SK-N-SH treated with all-trans-retinoic acid at 6 μM for 48 hours (cell line): ENCODE measurements around the gene DCTN5.

ENCODE experiments used
- CSDC2 ChIP-seq: fragments of 250-450 bp; sonication (Bioruptor Pico); IDR thresholded peaks from 2 replicates; pipeline ENCODE4 v1.5.0; 2020; ENCODE audit warnings: mild to moderate bottlenecking, moderate library complexity
- ESRRG ChIP-seq: fragments of 250-450 bp; sonication (Bioruptor Pico); IDR thresholded peaks from 2 replicates; pipeline ENCODE4 v1.6.1; 2021; ENCODE audit warnings: mild to moderate bottlenecking
- ISL1 ChIP-seq: fragments of 250-450 bp; sonication (Bioruptor Pico); IDR thresholded peaks from 2 replicates; pipeline ENCODE4 v2.1.2; 2022; ENCODE audit warnings: mild to moderate bottlenecking, moderate library complexity
- OSR1 ChIP-seq: fragments of 250-450 bp; sonication (Bioruptor Pico); IDR thresholded peaks from 2 replicates; pipeline ENCODE4 v1.8.0; 2022; ENCODE audit warnings: moderate library complexity, mild to moderate bottlenecking, inconsistent platforms
- SNAI2 ChIP-seq: fragments of 250-450 bp; sonication (Bioruptor Pico); IDR thresholded peaks from 2 replicates; pipeline ENCODE4 v1.5.0; 2020; ENCODE audit warnings: mild to moderate bottlenecking, moderate library complexity
- ZC3H10 ChIP-seq: fragments of 250-450 bp; sonication (Bioruptor Pico); IDR thresholded peaks from 2 replicates; pipeline ENCODE4 v1.5.1; 2021; ENCODE audit warnings: mild to moderate bottlenecking, moderate library complexity
- ZFP30 ChIP-seq: fragments of 450-650 bp; formaldehyde crosslinking; IDR thresholded peaks from 2 replicates; pipeline ENCODE4 v1.5.0; 2022; ENCODE audit warnings: mild to moderate bottlenecking, moderate library complexity
- ZNF70 ChIP-seq: fragments of 450-650 bp; formaldehyde crosslinking; IDR thresholded peaks from 2 replicates; pipeline ENCODE4 v1.5.0; 2020; ENCODE audit warnings: mild to moderate bottlenecking, moderate library complexity
- TF ChIP-seq, protein P1 (sequence below): fragments of 250-450 bp; sonication (Bioruptor Pico); IDR thresholded peaks from 2 replicates; pipeline ENCODE4 v1.8.0; 2020; ENCODE audit warnings: mild to moderate bottlenecking, moderate library complexity, borderline replicate concordance
- TF ChIP-seq, protein P2 (sequence below): fragments of 250-450 bp; sonication (Bioruptor Pico); IDR thresholded peaks from 2 replicates; pipeline ENCODE4 v1.5.1; 2021; ENCODE audit warnings: mild to moderate bottlenecking, moderate library complexity

DNA sequence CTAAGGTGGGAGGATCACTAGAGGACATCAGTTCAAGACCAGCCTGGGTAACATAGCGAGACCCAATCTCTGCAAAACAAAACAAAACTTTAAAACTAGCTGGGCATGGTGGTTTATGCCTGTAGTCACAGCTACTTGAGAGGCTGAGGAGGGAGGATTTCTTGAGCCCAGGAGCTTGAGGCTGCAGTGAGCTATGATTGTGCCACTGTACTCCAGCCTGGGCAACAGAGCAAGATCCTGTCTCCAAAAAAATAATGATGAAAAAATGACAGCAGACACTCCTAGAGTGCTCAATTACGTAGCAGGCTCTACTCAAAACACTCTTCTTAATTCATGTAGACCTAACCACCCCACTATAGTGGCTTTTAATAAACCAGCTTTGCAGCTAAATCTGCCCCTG lies 58.8 kb downstream of the DCTN5 start:
- TF ChIP-seq SNAI2 (CRISPR knock-in tag) (no peak), OSR1 (CRISPR knock-in tag) (no peak), ISL1 (CRISPR knock-in tag) (no peak), ZNF70 (no peak), ESRRG (CRISPR knock-in tag) (no peak), ZFP30 (CRISPR knock-in tag) (no peak), ZC3H10 (CRISPR knock-in tag) (no peak), CSDC2 (CRISPR knock-in tag) (no peak)
- TF ChIP-seq, protein P1, sequence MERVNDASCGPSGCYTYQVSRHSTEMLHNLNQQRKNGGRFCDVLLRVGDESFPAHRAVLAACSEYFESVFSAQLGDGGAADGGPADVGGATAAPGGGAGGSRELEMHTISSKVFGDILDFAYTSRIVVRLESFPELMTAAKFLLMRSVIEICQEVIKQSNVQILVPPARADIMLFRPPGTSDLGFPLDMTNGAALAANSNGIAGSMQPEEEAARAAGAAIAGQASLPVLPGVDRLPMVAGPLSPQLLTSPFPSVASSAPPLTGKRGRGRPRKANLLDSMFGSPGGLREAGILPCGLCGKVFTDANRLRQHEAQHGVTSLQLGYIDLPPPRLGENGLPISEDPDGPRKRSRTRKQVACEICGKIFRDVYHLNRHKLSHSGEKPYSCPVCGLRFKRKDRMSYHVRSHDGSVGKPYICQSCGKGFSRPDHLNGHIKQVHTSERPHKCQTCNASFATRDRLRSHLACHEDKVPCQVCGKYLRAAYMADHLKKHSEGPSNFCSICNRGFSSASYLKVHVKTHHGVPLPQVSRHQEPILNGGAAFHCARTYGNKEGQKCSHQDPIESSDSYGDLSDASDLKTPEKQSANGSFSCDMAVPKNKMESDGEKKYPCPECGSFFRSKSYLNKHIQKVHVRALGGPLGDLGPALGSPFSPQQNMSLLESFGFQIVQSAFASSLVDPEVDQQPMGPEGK (CRISPR knock-in tag): no peak
- TF ChIP-seq, protein P2, sequence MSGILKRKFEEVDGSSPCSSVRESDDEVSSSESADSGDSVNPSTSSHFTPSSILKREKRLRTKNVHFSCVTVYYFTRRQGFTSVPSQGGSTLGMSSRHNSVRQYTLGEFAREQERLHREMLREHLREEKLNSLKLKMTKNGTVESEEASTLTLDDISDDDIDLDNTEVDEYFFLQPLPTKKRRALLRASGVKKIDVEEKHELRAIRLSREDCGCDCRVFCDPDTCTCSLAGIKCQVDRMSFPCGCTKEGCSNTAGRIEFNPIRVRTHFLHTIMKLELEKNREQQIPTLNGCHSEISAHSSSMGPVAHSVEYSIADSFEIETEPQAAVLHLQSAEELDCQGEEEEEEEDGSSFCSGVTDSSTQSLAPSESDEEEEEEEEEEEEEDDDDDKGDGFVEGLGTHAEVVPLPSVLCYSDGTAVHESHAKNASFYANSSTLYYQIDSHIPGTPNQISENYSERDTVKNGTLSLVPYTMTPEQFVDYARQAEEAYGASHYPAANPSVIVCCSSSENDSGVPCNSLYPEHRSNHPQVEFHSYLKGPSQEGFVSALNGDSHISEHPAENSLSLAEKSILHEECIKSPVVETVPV (CRISPR knock-in tag): no peak
